ENCODE data around the gene UFM1.
"Not testable (repeated sequence)": the region's sequence is repeated elsewhere in the genome, so short reads cannot be mapped to it uniquely, and the experiment has no call there.

The UFM1 gene

DNA sequence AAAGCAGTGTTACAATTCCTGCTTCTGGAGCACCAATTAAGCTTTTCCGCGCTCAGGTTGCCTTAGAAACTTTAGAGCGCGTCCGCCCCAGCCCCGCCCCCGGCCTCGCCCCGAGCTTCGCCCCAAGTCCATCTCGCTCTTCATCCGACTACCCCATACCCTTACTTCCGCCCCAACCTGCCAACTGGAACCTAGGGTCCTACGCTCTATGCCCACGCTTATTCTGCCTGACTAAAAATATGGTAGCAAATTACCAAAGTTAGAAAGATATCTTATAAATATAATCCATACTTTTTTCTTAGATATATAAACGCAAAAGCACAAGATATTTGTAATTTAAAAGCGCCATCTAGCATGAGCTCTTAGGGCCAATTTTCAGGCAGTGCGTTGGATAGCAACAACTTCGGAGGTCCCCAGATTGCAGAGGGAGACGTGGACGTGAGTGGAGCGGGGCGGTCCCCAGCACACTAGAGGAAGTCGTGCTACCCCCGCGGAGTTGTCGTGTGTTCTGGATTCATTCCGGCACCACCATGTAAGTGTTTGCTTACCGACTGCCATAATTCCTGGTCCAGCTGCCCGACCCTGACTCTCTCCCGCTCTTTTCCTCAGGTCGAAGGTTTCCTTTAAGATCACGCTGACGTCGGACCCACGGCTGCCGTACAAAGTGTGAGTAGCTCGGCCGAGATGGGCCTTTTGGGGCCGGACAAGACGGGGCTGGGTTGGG is at the start of gene UFM1:
UFM1 (plus strand) TSS at position 462 of the 724 bp plus-strand sequence; CDS start at position 531, 69 bp downstream.
- DNase-seq (ENCODE audit: low read depth in 2 of 2) = peak; percentile 67 to 77

DNA sequence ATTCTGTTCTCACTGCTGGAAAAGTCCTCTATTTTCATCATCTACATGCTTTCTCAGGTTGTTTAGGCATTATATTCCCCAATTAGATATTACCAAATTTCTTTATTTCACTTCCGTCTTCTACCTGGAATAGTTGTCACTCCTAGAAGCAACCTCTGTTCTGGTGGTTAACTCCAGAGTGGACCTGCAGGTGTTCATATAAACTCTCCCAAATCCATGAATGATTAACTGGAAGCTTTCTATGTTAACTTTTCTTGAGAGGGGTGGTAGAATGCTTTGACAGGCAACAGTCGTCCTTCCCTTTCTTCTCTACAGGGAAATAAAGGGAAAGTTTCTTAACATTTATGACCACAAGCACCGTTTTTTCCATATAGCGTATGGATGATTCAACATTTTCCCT is 48.4 kb upstream of the UFM1 start:
- DNase-seq (ENCODE audit: low read depth in 2 of 2) = no peak

DNA sequence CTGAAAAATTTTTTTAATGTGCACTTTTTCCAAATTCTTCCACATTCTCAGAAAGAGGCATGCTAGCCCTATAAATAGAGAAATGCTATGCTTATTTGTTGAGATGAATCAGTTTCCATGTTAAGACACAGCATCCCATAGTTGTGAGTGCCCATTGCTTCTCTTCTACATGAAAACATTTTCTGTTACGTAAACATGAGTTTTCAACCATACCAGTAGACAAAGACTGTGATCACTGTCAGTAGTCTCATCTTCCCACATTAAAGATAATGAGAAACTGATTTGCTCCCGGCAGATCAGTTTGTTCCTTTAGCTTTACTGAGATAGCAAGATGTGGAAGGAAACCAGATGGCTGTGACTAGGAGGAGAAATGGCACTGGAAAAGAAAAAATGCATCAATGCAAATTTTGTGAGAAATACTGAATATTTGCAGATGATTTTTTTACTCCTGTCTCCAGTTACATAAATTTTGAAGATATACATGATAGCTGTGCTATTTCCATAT is 45.8 kb upstream of the UFM1 start:
- no peak for DNase-seq (ENCODE audit: low read depth in 2 of 2)

DNA sequence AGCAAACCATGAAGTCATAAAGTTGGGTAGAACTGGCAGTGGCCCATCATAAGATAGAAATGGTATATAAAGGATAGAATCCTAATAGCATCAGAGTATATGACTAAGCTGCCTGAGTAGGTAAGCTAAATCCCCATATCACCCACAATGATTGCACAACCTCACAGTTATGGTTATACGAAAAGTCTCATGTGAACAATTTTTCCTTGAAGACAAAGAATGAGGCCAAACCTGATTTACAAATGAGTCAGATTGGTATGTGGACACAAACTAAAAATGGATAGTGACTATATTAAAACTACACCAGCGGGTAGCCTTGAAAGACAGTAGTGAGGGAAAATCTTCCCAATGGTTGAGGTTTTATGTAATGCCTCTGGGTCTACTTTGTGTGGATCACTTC is 40.9 kb upstream of the UFM1 start:
- no peak for DNase-seq (ENCODE audit: low read depth in 2 of 2)

DNA sequence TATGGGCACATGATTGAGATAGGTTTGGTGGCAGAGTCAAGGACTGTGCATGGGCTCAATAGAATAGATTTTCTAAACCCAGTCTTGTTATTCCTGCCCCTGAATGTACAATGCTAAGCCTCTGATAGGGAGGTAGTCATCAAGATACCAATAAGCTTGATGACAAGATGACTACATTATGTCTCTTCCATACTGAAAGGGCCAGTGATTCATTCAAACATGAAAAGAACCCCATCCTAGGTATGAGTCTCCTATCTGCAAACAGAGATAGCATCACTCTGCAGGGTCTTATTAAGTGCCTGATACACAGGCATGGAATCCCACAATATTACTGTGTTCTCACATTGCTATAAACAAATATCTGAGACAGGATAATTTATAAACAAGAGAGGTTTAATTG is 40.3 kb upstream of the UFM1 start:
- no peak for DNase-seq (ENCODE audit: low read depth in 2 of 2)

DNA sequence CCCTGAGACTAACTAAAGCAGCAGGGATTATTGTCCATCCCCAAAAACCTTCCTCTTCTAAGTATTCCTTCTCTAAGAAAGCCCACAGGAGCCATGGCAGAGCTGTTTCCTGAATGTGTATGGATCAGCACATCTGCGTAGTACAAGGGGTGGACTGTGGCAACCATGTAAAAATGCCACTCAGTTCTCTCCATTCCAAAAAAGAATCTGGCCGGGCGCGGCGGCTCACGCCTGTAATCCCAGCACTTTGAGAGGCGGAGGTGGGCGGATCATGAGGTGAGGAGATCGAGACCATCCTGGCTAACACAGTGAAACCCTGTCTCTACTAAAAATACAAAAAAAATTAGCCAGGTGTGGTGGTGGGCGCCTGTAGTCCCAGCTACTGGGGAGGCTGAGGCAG is 38.5 kb upstream of the UFM1 start:
- DNase-seq (ENCODE audit: low read depth in 2 of 2) = not testable (repeated sequence)

DNA sequence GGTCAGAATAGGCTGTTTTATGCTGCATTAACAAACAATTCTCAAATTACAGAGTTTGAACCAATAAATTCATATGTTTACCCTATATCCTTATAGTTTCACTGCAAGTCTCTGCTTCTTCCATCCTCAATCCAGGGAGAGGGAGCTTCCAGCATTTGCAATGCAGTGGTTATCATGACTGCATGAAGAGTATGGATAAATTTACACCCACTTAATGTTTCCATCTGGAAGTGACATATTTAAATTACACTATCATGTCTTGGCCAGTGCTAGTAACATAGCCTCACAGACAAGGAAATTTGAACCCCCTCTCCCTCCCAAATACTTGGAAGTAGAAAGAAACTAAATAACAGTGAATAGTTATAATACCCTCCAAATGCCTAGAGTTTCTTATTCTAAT is 33.5 kb upstream of the UFM1 start:
- no peak for DNase-seq (ENCODE audit: low read depth in 2 of 2)

DNA sequence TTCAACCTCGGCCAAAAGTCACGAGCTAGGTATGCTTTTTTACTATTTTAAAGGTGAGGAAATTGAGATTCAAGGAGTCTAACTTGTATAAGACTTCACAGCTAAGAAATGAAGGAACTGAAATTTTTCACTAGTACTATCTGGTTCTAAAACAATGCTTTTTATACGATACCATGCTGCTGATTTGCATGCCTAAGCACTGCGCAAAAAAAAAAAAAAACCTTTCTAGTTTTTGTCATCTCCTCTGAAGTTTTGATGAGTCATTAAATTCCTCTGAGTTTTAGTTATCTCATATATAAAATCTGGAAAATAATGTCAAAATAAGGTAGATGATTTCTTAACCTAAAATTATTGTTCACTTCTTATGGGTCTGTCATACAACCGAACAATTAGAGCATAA is 28.0 kb upstream of the UFM1 start:
- no peak for DNase-seq (ENCODE audit: low read depth in 2 of 2)

DNA sequence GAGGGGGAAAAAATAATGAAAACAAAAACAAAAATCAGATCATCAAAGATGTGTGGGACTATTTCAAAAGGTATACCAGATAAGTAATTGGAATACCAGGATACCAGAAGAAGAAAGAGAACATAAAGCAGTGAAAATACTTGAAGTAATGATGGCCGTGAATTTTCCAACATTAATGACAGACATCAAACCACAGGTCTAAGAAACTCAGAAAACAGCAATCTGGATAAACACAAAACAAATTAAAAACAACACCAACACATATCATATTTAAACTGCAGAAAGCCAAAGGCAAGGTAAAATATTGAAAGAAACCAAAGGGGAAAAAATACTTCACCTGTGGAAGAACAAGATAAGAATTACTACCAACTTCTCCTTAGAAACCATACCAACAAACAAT is 24.2 kb upstream of the UFM1 start:
- no peak for DNase-seq (ENCODE audit: low read depth in 2 of 2)

DNA sequence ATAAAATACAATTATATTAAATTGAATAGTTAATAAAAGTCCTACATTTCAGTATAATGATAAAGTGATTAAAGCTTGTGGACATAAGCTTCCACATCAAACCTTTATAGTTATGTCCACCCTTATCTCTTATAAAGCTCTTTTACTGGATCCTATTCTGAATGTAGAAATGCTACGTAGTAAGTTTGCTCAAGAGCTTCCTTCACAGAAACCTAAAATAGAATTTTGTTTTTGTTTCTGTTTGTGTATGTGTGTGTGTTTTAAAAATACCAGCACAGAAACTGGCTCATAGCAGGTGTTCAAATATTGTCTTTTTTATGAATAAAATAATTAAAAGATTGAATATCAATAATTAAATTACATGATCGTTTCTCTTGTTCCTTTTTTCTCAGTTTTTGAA is 21.0 kb upstream of the UFM1 start:
- DNase-seq (ENCODE audit: low read depth in 2 of 2) = no peak

DNA sequence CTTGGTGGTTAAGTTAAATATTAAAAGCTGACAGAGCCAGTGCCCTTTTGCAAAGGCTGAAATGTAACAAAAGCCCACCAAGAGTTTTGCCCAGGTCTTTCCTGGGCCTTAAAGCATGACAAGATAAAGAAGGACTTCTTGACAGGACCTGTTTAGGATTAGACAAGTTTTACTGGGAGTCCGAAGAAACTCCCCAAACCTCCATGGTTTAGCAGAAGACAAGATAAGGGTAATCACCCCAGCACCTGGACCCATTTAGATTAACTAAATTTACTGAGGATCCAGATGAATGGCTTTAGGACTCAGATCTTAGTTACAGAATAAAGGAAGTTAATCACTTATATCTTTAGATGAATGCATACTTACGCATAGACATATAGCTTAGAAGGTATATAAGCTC is 14.8 kb upstream of the UFM1 start:
- DNase-seq (ENCODE audit: low read depth in 2 of 2) = no peak

DNA sequence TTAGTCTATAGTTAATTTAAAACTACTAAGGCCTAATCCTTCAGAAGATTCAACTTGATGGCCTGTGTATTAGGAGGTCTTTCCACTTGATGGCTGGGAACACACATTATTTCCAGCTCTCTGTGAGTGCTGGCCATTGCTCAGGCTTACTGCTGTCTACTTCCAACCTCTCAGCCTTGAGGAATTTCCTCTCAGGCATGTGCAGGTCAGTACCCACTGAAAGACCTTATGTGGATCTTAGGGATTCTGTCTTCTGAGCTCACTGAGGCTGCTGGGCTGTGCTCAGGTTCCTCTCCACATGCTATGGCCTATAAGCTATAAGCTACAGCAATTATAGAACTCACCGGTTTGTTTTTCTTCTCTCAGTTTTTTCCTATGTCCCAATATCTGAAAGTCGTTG is 11.6 kb upstream of the UFM1 start:
- DNase-seq (ENCODE audit: low read depth in 2 of 2) = no peak

DNA sequence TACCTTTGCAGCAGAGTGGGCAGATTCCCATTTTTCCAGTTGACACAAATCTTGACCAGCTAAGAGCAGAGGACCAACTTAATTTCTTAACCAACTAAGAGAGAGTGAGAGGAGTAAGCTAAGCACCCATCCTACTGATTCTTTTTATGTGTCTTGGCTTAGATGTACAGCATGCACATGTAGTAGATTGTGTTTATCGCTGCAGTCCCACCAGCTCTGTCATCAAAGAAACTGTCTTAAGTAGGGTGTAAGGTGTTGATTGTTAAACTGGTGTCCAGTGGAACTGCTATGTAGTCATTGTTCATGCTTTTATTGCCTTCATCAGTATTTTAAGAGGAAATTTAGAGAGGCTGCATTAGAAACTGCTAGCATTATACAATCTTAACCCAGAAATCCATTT is 9.0 kb upstream of the UFM1 start:
- no peak for DNase-seq (ENCODE audit: low read depth in 2 of 2)

DNA sequence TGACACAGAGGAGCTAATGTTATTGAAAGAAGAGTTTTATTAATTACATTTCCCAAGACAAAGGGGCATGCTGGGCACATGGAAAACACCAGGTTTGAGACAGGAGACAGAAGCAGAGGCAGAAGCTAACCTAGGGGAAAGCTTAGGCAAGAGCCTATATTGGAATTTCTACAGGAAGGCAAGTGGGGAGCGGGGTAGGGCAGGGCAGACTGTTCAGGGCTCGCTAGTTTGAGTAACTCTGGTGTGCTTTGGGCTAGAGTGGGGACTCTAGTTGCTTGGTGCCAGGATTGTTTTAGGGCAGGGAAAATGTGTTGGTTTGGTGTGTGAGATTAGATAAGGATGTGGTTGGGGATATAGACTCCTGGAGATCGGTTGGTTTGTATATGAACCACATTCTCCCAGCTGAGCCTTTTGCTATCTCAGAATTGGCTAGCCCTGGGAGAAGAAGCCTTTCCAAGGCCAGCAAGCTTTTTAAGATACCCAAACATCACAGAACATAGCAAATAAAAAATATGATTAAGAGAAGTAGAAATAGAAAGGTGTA is 8.4 kb upstream of the UFM1 start:
- DNase-seq (ENCODE audit: low read depth in 2 of 2) = no peak

DNA sequence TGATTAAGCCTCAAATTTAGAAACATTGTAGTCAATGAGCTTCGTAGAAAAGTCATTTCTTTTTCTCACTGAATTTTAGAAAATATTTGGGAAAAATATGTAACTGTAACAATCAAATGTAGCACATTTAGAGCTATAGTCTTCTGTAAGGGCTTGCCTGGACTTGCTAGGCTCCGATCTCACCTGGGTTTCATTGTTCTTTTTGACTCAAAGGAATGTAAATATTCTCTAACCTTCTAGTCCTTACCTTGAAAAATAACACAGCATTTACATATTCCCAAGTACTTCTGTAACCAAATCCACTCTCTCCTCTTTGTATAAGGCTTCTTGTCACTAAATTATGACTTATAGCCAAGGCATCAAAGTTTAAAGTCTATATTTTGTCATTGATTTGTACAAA is 2.9 kb upstream of the UFM1 start:
- DNase-seq (ENCODE audit: low read depth in 2 of 2) = no peak

DNA sequence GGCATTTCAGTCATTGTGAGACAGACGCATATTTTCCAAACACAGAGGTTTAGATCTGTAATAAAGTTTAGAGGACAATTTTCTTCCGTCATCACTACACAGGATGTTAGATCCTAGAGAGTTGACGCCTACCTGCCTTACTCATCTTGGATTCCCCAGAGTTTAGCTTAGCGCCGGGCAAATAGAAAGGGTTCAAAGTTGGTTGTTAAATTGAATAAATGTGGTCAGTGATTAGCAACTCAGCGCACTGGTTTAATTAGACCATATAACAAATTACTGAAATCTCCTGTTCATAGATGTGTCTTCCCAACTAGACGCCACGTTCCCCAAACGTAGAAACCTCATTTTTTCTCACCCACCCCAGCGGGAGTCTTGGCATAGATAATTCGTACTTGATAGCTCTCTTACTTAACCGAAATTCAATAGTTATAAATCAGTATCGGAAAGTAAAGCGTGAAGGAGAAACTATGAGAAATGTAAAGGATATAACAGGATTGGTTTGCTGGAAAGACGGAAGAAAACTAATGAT is 726 bp upstream of the UFM1 start:
- peak; percentile 6 to 31 for DNase-seq (ENCODE audit: low read depth in 2 of 2)

DNA sequence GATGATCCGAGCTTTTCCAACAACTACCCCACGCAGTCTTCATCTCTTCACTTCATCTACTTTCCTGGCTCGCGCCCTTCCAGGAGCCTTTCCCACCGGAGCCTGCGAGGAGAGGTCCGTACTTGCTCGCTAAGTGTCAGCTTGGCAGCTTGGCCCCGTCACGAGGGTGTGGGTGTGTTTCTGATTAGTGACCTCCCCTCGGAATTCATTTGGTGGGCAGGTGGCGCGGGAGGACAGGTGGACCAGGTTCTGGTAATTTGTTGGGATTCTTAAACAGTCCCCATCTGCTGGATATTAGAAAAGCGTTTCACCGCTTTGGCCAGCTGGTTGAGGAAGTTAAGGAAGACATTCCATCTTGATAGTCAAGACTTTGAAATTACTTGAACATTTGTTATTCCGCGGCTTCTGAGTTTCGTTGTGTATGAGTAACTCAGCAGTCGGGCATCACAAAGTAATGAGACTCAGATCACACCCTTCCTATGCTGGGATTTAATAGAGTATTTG is 515 bp downstream of the UFM1 start:
- peak; percentile 23 to 27 for DNase-seq (ENCODE audit: low read depth in 2 of 2)

DNA sequence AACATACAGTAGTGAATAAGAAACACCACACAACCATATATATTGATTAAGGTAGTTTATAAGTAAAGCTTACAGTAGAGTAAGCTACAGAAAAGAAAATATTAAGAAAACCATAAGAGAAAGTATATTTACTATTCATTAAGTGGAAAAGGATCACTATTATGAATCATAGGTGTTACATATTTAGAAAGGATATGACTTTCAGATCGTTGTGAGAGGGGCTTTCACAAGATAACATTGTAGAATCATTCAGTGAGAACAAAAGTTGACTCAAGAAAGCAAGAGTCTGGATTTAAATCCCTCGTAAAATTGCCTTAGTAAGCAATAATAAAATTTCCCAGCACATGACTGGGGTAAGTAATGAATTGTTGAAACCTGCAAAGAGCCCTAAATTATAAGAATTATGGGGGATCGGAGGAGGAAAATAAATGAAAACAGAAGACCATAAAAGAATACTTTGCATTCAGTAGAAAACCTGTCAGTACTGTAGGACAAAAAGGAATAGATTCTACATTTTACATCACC is 6.0 kb downstream of the UFM1 start:
- DNase-seq (ENCODE audit: low read depth in 2 of 2) = no peak

DNA sequence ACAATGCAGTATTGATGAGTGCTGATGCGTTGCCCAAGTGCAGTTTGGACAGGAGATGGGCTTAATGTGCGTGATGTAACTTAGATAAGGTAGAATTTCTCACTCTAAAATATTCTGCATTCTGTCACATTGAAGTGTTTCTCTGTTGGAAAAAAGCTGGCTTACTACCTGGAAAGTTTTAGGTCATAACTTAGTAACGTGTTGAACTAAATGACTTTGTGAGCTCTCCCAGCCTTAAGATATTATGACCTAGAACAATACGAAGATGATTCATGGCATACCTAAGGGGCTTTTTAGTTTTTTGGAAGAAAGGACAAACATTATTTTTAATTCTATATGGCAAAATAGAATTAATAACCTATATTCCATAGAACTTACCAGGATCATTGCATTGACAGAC is 9.0 kb downstream of the UFM1 start:
- no peak for DNase-seq (ENCODE audit: low read depth in 2 of 2)

DNA sequence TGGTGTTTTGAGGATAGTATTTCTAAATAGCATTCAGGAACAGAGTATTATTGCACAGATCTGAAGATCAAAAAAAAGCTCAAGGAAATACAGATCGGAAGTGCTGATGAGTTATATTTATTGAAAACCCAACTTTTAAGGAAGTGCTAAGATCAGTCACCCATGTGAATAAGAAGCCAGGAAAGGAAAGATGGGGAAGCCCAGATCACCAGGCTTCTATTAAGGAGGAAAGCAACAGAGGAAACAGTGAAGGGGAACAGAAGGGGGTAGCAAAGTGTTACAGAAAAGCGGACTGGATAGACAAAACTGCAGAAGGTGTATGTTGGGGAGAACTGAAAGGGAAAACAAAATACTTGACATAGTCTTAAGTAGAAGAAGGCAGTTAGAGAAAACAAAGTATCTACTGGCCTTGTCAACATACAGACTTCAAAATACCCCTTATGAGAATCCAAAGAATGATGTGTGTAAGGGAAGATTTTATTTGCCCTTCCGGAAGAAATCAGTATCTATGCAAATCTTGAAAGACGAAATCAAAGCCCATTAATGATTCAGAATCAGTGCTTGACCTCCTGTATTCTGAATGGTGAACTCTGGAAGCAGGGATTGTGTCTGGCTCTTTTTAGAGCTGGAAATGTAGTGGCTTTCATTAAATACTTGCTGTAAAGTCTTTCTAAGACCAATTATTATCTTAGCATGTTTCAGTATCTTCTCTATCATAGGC is 12.1 kb downstream of the UFM1 start:
- DNase-seq (ENCODE audit: low read depth in 2 of 2) = no peak

DNA sequence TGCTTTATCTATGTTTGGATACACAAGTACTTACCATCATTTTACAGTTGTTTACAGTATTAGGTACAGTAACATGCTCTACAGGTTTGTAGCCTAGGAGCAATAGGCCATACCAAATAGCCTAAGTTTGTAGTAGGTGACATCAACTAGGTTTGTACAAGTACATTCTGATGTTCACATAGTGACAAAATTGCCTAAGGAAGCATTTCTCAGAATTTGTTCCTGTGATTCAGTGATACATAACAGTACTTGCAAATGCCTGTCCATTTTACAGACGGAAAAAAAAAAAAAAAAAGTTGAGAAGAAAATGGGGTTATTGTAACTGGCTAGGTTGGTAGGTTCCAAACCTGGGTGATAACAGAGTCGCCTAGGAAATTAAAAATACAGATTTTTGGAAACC is 13.6 kb downstream of the UFM1 start:
- DNase-seq (ENCODE audit: low read depth in 2 of 2) = no peak

DNA sequence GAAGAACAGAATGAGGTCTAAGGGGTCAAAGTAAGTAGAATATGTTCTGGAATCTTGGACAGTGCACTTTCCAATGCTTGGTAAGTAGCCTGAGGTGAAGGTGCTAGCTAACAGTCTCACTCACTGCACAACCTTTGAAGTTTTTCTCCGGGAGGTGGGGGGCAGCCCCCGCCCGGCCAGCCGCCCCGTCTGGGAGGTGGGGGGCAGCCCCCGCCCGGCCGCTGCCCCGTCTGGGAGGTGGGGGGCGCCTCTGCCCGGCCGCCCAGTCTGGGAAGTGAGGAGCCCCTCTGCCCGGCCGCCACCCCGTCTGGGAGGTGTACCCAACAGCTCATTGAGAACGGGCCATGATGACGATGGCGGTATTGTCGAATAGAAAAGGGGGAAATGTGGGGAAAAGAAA is 14.1 kb downstream of the UFM1 start:
- not testable (repeated sequence) for DNase-seq (ENCODE audit: low read depth in 2 of 2)
